GM12892 (cell line): ENCODE data around the gene BAK1.

Source experiments
- POLR2A ChIP-seq: IDR thresholded peaks from 2 replicates; pipeline ENCODE4 v1.6.1; 2011; ENCODE audit warnings: low read depth, low read length, control low read depth
- POLR2AphosphoS5 ChIP-seq: IDR thresholded peaks from 2 replicates; pipeline ENCODE4 v1.6.1; 2011; ENCODE audit warnings: low read depth, low read length, control low read depth

GRCh38 chr6:33552252-33552651, 27.8 kb downstream of the BAK1 start:
- no peak for TF ChIP-seq POLR2A
- no peak for TF ChIP-seq POLR2AphosphoS5
